CD14-positive monocyte (primary cell): ENCODE data around the gene XYLT1. TPM values are rescaled to one million over a fixed set of nuclear protein-coding genes. Genes with fewer than 3 reads are reported as not detected.

Experiments
- DNase-seq, 3 donors: peaks; one replicate each; pipeline ENCODE4 v3.0.0-alpha.2; 2011 to 2022
- H2AFZ ChIP-seq: 2 replicates; pipeline ENCODE4 v1.6.0; 2012; ENCODE audit warnings: mild to moderate bottlenecking, low read depth, low read length, inconsistent platforms; ENCODE audit not compliant: insufficient read depth, poor library complexity, severe bottlenecking
- H3K27ac ChIP-seq, 2 donors: 1 replicate in 1 of 2; 2 replicates in 1 of 2; pipeline ENCODE4 v1.5.1; 2012 to 2013; ENCODE audit warnings: low read length in 2 of 2, control low read depth in 1 of 2, inconsistent platforms in 1 of 2, low read depth in 1 of 2, mild to moderate bottlenecking in 1 of 2
- H3K27me3 ChIP-seq, 2 donors: one replicate each; pipeline versions ENCODE4 v1.6.0 to v1.6.1; 2011 to 2013; ENCODE audit warnings: low read length in 2 of 2; ENCODE audit not compliant: control insufficient read depth in 2 of 2, insufficient read depth in 2 of 2
- H3K36me3 ChIP-seq, 2 donors: replicated peaks in 1 of 2; 1 replicate in 1 of 2; 2 replicates in 1 of 2; pipeline versions ENCODE4 v1.5.1 to v1.6.1; 2012 to 2013; ENCODE audit warnings: low read length in 2 of 2, control low read depth in 1 of 2, inconsistent platforms in 1 of 2, mild to moderate bottlenecking in 1 of 2; ENCODE audit not compliant: insufficient read depth in 2 of 2, control insufficient read depth in 1 of 2
- H3K4me1 ChIP-seq, 2 donors: 1 replicate in 1 of 2; 2 replicates in 1 of 2; pipeline versions ENCODE4 v1.5.1 to v1.6.1; 2012 to 2013; ENCODE audit warnings: low read length in 2 of 2, control low read depth in 1 of 2, inconsistent platforms in 1 of 2, mild to moderate bottlenecking in 1 of 2, moderate library complexity in 1 of 2; ENCODE audit not compliant: insufficient read depth in 2 of 2, control insufficient read depth in 1 of 2
- H3K4me2 ChIP-seq: replicated peaks from 2 replicates; pipeline ENCODE3; 2012; ENCODE audit warnings: low read length, moderate library complexity, mild to moderate bottlenecking; ENCODE audit not compliant: poor library complexity, severe bottlenecking; ENCODE audit errors: extremely low read depth
- H3K4me3 ChIP-seq, 3 experiments: fragments of 200-600 bp in 1 of 3; sonication (generic) in 1 of 3; replicated peaks in 1 of 3; 1 replicate in 2 of 3; 2 replicates in 1 of 3; pipeline ENCODE4 v1.5.1; 2011 to 2013; ENCODE audit warnings: low read length in 3 of 3, mild to moderate bottlenecking in 3 of 3, control low read depth in 2 of 3, low read depth in 2 of 3, inconsistent platforms in 1 of 3, moderate library complexity in 1 of 3
- H3K79me2 ChIP-seq: 2 replicates; pipeline ENCODE4 v1.6.0; 2012; ENCODE audit warnings: mild to moderate bottlenecking, control low read depth, inconsistent platforms, low read length, moderate library complexity; ENCODE audit not compliant: insufficient read depth
- H3K9ac ChIP-seq: 2 replicates; pipeline ENCODE4 v1.6.0; 2017; ENCODE audit warnings: low read length, mild to moderate bottlenecking; ENCODE audit not compliant: insufficient read depth, poor library complexity, severe bottlenecking
- H3K9me3 ChIP-seq, 2 donors: replicated peaks in 1 of 2; 1 replicate in 1 of 2; 2 replicates in 1 of 2; pipeline versions ENCODE4 v1.5.1 to v1.6.1; 2012 to 2013; ENCODE audit warnings: low read length in 2 of 2, control low read depth in 1 of 2; ENCODE audit not compliant: control insufficient read depth in 1 of 2, insufficient read depth in 1 of 2
- H4K20me1 ChIP-seq: 2 replicates; pipeline ENCODE4 v1.6.0; 2012; ENCODE audit warnings: mild to moderate bottlenecking, low read length, control low read depth, moderate library complexity; ENCODE audit not compliant: insufficient read depth
- H3K27ac Mint-ChIP-seq, 7 donors: one replicate each; pipeline ENCODE4 v1.8.0; 2020; ENCODE audit warnings: mild to moderate bottlenecking in 7 of 7, mixed read lengths in 7 of 7, moderate library complexity in 6 of 7, inconsistent platforms in 2 of 7
- H3K27me3 Mint-ChIP-seq, 3 donors: one replicate each; pipeline ENCODE4 v1.8.0; 2021 to 2022; ENCODE audit warnings: low read depth in 3 of 3, mild to moderate bottlenecking in 3 of 3, mixed read lengths in 3 of 3, moderate library complexity in 3 of 3, inconsistent platforms in 1 of 3
- H3K36me3 Mint-ChIP-seq, 2 donors: one replicate each; pipeline ENCODE4 v1.8.0; 2020; ENCODE audit warnings: mixed read lengths in 2 of 2, inconsistent platforms in 1 of 2, mild to moderate bottlenecking in 1 of 2
- H3K4me1 Mint-ChIP-seq: one replicate; pipeline ENCODE4 v1.8.0; 2020; ENCODE audit warnings: mild to moderate bottlenecking, mixed read lengths
- H3K4me3 Mint-ChIP-seq, 2 donors: one replicate each; pipeline ENCODE4 v1.8.0; 2020; ENCODE audit warnings: mild to moderate bottlenecking in 2 of 2, mixed read lengths in 2 of 2, moderate library complexity in 1 of 2
- H3K9me3 Mint-ChIP-seq, 7 donors: one replicate each; pipeline ENCODE4 v1.8.0; 2020 to 2022; ENCODE audit warnings: mixed read lengths in 7 of 7, mild to moderate bottlenecking in 6 of 7, moderate library complexity in 6 of 7, inconsistent platforms in 2 of 7
- CTCF ChIP-seq: fragments of 200-600 bp; IDR thresholded peaks from one replicate; pipeline ENCODE4 v1.8.0; 2022; ENCODE audit warnings: antibody characterized with exemption, mild to moderate bottlenecking
- WGBS: methylation state at CpG from one replicate; pipeline ENCODE4 v1.1.5; 2013; ENCODE audit warnings: missing lambda C conversion rate; ENCODE audit not compliant: insufficient coverage; 5-methylcytosine and 5-hydroxymethylcytosine counted together
- intact Hi-C, 2 donors: fragments of 100-400 bp; cut with micrococcal nuclease; formaldehyde crosslinking; loops; one replicate each; pipeline versions ENCODE4 v1.15.0 to v1.15.1; 2023
- polyA plus RNA-seq, 3 donors: library from polyadenylated mRNA; depleted of rRNA in 1 of 3; unstranded in 2 of 3; stranded (reverse) in 1 of 3; fragments of 300-500 nt in 2 of 3; fragments of >200 nt in 1 of 3; fragmentation: Illumina TruSeq in 2 of 3; gene quantifications; 1 replicate in 2 of 3; 2 replicates in 1 of 3; pipeline ENCODE4 v1.2.3, GENCODE V29; 2012 to 2021

XYLT1 gene
- polyA plus RNA-seq, 3 donors: 0.51 to 9.4 (median 1.6) TPM

- DNase-seq: peak in 1 of 3 donors; percentile 14
- Histone ChIP-seq H3K27ac (peak overlapping the region in 1 of 2 donors; percentile 53), H3K4me1 (peaks cover 50 to 53% of the 10 kb centered on the region in 2 donors), H3K9me3 (no peaks in the 10 kb centered on the region), H3K79me2 (peaks cover 73% of the 10 kb centered on the region), H3K4me3 (no peak overlapping the region), H4K20me1 (peaks cover 7% of the 10 kb centered on the region), H2AFZ (no peak overlapping the region), H3K9ac (no peak overlapping the region), H3K27me3 (no peaks in the 10 kb centered on the region), H3K4me2 (no peak overlapping the region), H3K36me3 (peaks cover 2 to 12% of the 10 kb centered on the region in 2 donors)
- Mint-ChIP-seq H3K4me1 (peaks cover 50% of the 10 kb centered on the region), H3K27ac (peak overlapping the region in 4 of 7 donors; percentile 31 to 45 (median 32)), H3K27me3 (no peaks in the 10 kb centered on the region), H3K36me3 (peaks cover 22 to 47% of the 10 kb centered on the region in 2 donors), H3K4me3 (no peak overlapping the region), H3K9me3 (peaks cover 0 to 3% (median 1%) of the 10 kb centered on the region in 7 donors)
- no CpG with 5 or more reads among the region's 4 CpGs for WGBS
- no peak for TF ChIP-seq CTCF
- intact Hi-C loops: loop anchor here in 1 of 2 donors (5.0 kb wide), 1 partner anchor 197 kb away; no protein-coding TSS in a partner anchor
Observed at GRCh38 chr16:17454162-17454730, 16.5 kb downstream of the XYLT1 start.

- Histone ChIP-seq H4K20me1 (no peaks in the 10 kb centered on the region), H3K27ac (peak overlapping the region in 1 of 2 donors; percentile 53), H2AFZ (no peak overlapping the region), H3K27me3 (no peaks in the 10 kb centered on the region), H3K4me1 (peaks cover 58 to 60% of the 10 kb centered on the region in 2 donors), H3K36me3 (peaks cover 2 to 12% of the 10 kb centered on the region in 2 donors), H3K9me3 (no peaks in the 10 kb centered on the region), H3K4me2 (peak overlapping the region; percentile 32), H3K4me3 (peak overlapping the region in 1 of 3 experiments; percentile 29), H3K79me2 (peaks cover 66% of the 10 kb centered on the region), H3K9ac (no peak overlapping the region)
- peak overlapping the region in 6 of 7 donors; percentile 31 to 85 (median 58) for H3K27ac Mint-ChIP-seq
- intact Hi-C loops: loop anchor here in 1 of 2 donors (5.0 kb wide), 1 partner anchor 196 kb away; no protein-coding TSS in a partner anchor
- H3K4me3 Mint-ChIP-seq: peak overlapping the region in 1 of 2 donors; percentile 52
- WGBS: 50% methylated on average over 6 of the region's 8 CpGs
- no peak for TF ChIP-seq CTCF
- peaks cover 0 to 3% (median 1%) of the 10 kb centered on the region in 7 donors for H3K9me3 Mint-ChIP-seq
- no peaks in the 10 kb centered on the region for H3K27me3 Mint-ChIP-seq
- H3K36me3 Mint-ChIP-seq: peaks cover 19 to 45% of the 10 kb centered on the region in 2 donors
- peak in 1 of 3 donors; percentile 33 for DNase-seq
- peaks cover 57% of the 10 kb centered on the region for H3K4me1 Mint-ChIP-seq
Observed at GRCh38 chr16:17453364-17454038, 17.3 kb downstream of the XYLT1 start.
